Left ventricle myocardium superior (tissue), 1 donor: ENCODE measurements around the gene PTPN11. TPM values are rescaled to one million over a fixed set of nuclear protein-coding genes. Genes with fewer than 3 reads are reported as not detected.
A peak's percentile ranks its signal among the peaks of the same experiment; 100 is the strongest.
"Not testable (repeated sequence)": the region's sequence is repeated elsewhere in the genome, so short reads cannot be mapped to it uniquely, and the experiment has no call there.

ENCODE experiments used
- ATAC-seq: fragments of 200-7000 bp; cut with Tn5 transposase; one replicate; pipeline ENCODE4 v1.9.1; 2020; ENCODE audit warnings: mild to moderate bottlenecking, moderate library complexity
- DNase-seq: peaks from one replicate; pipeline ENCODE4 v3.0.0-alpha.2; 2020
- intact Hi-C: fragments of 100-400 bp; cut with micrococcal nuclease; formaldehyde crosslinking; loops from one replicate; pipeline ENCODE4 v1.11.0; 2022
- total RNA-seq: library from RNA; stranded (reverse); fragmentation: NEBNext Ultra II Directional; extraction: Animal tissue kit (Norgen Biotek cat#: 25700); gene quantifications from one replicate; pipeline ENCODE4 v1.2.1, GENCODE V29; 2021
- donor health status: DM: no; HTN: yes; CAD: no; lungs with severe emphysema.

Gene PTPN11
- total RNA-seq, 1 donor from 2014 or later: 112 TPM

DNA sequence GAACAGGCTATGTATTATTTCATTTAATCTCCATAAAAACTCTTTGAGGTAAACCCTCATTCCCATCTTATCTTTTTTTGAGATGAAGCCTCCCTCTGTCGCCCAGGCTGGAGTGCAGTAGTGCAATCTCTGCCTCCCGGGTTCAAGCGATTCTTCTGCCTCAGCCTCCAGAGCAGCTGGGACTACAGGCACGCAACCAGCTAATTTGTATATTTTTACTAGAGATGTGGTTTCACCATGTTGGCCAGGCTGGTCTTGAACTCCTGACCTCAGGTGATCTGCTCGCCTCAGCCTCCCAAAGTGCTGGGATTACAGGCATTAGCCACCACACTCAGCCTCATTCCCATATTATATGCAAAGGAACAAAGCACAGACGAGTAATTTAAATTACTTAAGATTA, 11.1 kb upstream of the PTPN11 start:
- DNase-seq, ATAC-seq, intact Hi-C loops: not testable (repeated sequence)

DNA sequence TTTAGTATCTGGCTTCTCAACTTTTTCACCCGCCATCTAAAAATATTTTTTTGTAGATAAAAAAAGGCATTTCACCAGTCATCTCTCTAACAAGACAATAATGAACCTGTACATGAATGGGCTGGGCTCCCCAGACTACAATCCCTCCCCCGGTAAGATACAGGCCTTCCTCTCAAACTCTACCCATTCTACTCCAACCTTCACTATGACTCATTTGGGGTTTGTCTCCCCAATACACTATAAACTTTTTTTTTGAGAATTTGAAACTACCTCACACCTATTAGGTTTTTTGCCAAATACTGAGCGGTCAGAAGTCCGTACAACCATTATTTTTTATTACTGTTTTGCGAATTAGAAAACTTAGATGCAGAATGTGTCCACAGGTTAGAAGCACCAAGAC, 10.1 kb upstream of the PTPN11 start:
- intact Hi-C loops: no loop called here
- ATAC-seq (no peak), DNase-seq (no peak)

DNA sequence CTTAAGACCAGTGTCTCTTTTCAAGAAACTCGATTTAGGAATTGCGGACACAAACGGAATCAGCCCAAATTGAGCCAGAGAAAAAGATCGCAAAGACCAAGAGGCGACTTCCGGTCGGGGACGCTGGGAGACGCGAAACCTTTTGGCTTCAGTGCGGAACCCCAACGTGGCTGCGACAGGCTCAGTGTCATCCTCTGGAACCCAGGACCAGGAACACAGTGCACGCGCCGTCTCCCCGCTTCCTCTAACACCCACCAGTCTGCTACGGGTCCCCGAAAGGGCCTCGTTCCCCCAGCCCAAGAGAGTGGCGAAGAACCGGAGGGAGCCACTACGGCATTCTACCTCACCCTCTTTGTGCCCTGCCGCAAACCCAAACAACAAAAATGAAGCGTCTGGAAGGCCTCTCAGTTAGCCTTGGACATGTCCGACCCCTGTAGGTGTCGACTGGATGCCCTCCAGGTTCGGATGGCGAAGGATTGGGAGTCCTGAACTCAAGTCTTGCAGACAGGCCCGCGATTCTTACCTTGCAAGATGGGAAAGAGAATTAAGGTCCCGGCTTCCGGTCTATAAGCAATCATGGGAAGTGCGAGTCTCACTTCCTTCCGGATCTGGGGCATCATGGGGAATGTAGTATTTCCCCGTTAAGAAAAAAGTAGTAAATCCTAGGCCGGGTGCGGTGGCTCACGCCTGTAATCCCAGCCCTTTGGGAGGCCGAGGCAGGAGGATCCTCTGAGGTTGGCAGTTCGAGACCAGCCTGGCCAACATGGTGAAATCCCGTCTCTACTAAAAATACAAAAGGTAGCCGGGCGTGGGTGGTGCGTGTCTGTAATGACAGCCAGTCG, 9.5 kb upstream of the PTPN11 start, which contains the start of gene RPL6:
Gene RPL6 (minus strand): TSS at position 542 of the 842 bp plus-strand sequence. CDS start 949 bp downstream, outside the sequence.
- DNase-seq: peak; percentile 68
- ATAC-seq: peak; percentile 95
- intact Hi-C loops: no loop called here

DNA sequence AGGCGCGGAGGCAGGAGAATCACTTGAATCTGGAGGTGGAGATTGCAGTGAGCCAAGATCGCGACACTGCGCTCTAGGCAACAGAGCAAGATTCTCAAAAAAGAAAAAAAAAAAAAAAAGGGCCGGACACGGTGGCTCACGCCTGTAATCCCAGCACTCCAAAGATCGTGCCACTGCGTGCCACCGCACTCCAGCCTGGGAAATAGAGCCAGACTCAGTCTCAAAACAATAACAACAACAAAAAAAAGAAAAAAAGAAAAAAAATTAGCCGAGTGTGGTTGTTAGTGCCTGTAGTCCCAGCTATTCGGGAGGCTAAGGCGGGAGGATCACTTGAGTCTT, 8.9 kb upstream of the PTPN11 start:
- ATAC-seq (no peak), DNase-seq (no peak)
- intact Hi-C loops: no loop called here

DNA sequence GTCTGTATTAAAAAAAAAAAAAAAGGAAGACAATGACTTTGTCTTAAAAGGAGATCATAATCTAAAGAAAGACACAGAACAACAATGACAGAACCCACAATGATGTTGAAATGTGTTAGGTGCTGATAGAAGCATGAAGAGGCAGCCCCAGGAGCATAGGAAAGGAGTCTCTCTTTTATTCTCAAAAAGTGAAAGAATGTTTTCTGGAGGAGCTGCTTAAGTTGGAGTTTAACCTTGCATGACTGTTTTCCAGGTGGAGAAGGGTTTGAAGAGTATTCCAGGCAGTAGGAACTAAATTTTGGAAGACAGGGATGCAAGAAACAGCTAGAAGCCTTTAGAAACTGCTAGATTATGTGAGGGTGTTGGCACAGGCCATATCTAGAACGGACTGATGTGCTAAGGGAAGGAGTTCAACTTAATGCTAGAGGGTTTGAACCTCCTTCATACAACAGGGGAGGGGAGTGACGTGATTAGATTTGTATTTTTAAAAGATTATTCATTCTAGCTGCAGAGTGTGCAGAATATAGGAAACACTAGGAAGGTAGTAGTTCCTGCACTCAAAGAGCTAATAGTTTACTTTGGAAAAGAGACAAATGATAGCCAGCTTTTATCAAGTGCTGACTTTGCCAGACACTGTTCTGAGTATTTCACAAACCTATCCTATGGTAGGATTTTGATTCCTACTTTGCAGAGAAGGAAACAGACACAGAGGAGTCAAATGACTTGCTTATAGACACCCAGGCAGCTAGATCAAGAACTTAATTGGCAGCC, 4.7 kb upstream of the PTPN11 start:
- DNase-seq (no peak), ATAC-seq (no peak)
- intact Hi-C loops: no loop called here

DNA sequence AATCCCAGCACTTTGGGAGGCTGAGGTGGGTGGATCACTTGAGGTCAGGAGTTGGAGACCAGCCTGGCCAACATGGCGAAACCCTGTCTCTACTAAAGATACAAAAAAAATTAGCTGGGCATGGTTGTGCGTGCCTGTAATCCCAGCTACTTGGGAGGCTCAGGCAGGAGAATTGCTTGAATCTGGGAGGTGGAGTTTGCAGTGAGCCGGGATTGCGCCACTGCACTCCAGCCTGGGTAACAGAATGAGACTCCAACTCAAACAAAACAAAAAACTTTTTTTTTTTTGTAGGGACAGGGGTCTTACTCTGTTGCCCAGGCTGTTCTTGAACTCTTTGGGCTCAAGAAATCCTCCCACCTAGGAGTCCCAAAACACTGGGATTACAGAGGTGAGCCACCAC, 3.3 kb upstream of the PTPN11 start:
- DNase-seq, intact Hi-C loops, ATAC-seq: not testable (repeated sequence)

DNA sequence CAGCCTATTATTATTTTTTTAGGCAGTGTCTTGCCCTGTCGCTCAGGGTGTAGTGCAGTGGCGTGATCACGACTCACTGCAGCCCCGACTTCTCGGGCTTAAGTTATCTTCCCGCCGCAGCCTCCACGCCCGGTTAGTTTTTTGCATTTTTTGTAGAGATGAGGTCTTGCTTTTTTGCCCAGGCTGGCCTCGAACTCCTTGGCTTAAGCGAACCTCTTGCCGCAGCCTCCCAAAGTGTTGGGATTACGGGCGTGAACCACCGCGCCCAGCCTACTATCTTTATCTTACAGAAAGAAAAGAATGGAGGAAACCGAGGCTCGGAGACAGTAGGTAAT, 507 bp upstream of the PTPN11 start:
- ATAC-seq (no peak), DNase-seq (no peak)
- intact Hi-C loops: no loop called here

DNA sequence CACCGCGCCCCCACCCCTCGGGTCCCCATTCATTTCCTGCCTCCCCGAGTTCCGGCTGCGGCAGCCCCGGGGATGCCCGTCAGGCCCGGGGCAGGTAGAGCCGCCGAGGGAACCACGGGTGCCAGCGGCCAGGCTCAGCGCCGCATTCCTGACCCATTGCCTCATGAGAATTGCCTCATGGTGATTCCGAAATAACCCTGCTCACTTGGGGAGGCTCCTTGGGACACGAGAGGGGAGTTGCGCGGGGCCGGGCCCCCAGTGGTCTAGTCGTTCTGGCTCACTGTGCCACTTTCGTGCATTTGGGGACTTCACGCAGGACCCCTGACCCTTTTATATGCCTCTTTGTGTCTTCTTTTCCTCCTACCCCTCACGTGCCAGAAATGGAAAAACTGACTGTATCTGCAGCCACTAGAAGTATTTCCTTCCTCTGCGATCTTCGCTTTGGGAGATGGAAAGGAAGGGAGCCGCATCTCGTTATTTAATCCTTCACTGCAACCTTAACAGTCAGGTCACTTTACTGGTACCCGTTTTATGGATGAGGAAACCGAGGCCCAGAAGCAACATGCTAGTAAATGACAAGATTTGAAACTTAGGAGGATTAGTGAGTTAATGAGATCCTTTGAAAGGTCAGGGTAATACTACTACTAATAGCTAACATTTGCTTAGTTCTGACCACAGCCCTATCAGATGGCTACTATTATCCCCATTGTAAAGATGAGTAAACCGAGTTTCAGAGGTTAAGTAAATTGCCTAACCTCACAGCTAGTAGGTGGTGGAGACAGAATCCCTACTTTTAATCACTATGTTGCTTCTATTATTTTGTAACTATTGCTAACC, 768 bp downstream of the PTPN11 start:
- ATAC-seq: peak; percentile 83
- DNase-seq: peak; percentile 79
- intact Hi-C loops: no loop called here

DNA sequence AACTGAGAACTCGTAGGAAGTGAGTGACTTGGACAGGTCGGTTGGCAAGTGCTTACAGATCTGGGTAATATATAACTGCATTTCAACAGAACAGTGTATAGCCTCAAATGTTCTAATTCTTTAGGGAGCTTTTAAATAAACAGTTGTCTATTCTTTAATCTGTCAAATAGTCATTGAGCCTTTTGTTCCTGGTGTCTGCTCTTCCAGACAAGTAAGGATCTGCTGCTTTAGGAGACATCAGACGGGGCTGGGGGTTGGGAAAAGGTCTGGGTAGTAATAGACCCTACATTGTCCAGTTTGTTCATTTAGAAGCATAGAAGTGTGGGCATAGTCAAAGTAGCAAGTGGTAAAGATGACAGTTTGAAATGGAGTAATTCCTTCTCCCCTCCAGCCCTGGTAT, 2.0 kb downstream of the PTPN11 start:
- intact Hi-C loops: no loop called here
- DNase-seq (no peak), ATAC-seq (no peak)

DNA sequence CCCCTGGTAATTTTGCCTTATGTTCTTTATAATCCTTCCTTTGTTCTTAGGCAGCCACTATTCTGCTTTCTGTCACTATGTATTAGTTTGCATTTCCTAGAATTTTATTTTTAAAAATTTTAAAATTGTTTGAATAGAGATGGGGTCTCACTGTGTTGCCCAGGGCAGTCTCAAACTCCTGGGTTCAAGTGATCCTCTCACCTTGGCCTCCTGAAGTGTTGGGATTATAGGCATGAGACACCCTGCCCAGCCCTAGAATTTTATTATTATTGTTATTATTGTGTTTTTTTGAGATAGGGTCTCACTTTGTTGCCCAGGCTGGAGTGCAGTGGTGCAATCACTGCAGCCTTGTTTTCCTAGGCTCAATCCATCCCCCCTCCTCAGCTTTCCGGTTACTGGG, 2.6 kb downstream of the PTPN11 start:
- intact Hi-C loops: no loop called here
- no peak for ATAC-seq
- no peak for DNase-seq

DNA sequence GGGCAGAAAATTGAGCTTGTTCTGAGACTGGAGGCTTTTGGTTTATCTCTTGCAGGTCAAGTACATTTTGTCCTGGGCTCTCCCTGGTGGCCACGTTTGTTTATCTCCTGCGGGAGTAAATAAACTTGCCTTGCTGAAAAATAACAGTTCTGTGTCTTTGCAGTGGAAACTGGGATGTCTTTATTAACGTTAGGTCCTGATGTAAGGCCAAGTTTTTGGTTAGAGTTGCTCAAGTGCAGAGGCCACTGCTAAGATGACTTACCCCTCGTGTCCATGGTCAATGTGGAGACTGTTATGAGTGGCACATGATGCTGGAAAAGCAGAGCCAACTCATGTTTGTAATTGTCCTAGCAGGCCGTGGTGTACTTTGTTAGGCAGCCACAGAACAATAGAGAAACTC, 3.8 kb downstream of the PTPN11 start:
- intact Hi-C loops: no loop called here
- DNase-seq (no peak), ATAC-seq (peak; percentile 13)

DNA sequence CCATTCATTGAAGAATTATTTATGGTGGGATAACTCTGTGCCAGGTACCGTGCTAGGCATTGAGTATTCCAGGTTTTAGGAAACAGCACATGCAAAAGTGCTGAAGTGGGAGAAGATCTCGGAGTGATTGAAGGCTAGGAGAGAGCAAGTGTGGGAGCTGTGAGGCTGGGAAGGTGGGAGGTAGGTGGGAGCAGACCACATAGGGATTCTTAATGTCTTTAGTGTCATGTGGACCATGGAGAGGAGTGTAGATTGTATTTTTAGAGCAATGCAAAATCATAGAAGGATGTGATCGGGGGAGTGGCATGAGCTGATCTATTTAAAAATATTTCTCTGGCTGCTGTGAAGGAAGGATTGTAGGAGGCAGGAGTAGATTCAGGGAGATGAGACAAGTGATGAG, 5.4 kb downstream of the PTPN11 start:
- ATAC-seq (no peak), DNase-seq (no peak)
- intact Hi-C loops: no loop called here

DNA sequence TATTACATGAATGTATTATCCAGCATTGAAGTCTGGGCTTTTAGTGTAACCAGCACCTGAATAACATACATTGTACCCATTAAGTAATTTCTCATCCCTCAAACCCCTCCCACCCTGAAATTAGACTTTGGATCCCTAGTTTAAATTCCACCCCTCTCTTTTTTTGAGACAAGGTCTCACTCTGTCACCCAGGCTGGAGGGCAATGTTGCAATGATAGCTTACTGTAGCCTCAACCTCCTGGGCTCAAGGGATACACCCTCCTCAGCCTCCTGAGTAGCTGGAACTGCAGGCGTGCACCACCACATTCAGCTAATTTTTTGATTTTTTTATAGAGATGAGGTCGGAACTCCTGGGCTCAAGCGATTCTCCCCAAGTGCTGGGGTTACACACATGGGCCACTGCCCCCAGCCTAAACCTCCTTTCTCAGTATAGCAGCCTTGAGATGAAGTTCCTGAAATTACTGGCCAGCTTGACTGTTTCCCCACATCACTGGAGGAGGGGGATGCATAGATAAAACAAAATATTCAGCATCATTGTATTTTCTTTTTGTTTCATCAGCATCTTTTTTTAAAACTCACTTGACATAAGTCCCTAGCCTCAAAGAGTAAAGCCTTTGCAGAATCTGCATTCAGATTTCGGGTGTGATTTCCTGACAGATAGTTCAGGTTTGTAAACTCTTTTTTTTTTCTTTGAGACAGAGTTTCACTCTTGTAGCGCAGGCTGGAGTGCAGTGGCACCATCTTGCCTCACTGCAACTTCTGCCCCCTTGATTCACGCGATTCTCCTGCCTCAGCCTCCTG, 7.0 kb downstream of the PTPN11 start:
- intact Hi-C loops: no loop called here
- ATAC-seq: no peak
- DNase-seq: no peak

DNA sequence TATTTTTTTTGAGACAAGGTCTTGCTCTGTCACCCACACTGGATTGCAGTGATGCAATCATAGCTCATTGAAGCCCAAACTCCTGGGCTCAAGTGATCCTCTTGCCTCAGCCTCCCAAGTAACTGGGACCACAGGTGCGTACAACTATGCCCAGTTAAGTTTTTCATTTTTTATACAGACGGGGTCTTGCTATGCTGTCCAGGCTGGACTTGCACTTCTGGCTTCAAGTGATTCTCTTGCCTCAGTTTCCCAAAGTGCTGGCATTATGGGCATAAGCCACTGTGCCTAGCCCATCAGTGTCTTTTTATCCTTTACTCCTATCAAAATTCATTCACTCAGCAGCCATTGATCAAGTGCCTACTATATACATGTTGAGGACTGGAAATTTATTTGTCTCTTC, 9.0 kb downstream of the PTPN11 start:
- ATAC-seq: no peak
- intact Hi-C loops: no loop called here
- no peak for DNase-seq

DNA sequence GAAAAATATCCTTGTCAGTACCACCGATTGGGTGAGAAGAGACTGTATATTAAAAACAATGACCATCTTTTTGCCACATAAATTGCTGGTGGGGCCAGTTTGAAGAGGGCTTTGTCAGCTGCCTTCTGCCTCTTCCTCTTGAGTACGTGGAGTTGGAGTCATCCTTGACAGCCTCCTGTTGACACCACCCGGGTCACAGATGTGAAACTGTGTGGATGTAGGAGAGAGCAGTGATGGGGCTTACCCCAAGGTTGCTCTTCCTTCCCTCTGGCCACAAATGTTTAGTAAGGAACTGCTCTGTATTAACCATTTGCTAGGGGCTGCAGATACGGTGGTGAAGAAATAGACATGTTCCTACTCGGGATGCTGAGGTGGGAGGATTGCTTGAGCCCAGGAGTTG, 12.2 kb downstream of the PTPN11 start:
- intact Hi-C loops: no loop called here
- no peak for DNase-seq
- ATAC-seq: no peak

DNA sequence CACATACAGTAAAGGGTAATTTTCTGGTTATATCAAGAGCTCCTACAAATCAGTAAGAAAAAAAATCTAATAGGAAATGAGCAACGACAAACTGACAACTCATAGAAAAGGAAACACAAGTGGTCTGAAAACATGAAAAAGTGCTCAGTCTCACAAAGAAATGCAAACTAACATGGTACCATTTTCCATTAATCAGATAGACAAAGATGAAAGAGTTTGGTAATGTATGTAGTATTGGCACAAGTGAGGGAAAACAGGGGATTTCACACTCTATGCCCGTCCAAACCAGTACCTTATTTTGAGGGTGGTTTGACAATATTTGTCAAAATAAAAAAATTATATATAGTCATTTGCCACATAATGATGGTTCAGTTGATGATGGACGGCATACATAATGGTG, 13.2 kb downstream of the PTPN11 start:
- ATAC-seq (no peak), DNase-seq (no peak)
- intact Hi-C loops: no loop called here

DNA sequence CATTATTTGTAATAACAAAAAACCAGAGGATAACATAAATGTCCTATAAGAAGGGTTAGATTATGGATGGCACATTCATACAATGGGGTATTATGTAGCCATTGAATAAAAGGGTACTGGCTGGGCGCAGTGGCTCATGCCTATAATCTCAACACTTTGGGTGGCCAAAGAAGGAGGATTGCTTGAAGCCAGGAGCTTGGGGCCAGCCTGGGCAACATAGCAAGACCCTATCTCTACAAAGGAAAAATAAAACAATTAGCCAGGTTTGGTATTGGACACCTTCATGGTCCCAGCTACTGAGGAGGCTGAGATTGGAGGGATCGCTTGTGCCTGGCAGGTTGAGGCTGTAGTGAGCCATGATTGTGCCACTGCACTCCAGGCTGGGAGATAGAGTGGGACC, 14.8 kb downstream of the PTPN11 start:
- no peak for ATAC-seq
- DNase-seq: no peak

DNA sequence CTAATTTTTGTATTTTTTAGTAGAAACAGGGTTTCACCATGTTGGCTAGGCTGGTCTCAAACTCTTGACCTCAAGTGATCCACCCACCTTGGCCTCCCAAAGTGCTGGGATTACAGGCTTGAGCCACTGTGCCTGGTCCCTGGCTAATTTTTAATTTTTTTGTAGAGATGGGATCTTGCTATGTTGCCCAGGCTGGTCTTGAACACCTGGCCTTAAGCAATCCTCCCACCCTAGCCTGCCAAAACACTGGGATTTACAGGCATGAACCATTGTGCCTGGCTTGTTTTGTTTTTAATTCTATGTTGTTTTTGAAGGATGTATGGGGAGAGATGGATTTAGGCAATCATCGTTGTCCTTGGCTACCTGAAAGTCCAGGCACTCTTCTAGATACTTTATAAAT, 19.9 kb downstream of the PTPN11 start:
- DNase-seq, intact Hi-C loops, ATAC-seq: not testable (repeated sequence)

More for the DNA sequence above, 14.8 kb downstream of the PTPN11 start:
- intact Hi-C loops: no loop called here

DNA sequence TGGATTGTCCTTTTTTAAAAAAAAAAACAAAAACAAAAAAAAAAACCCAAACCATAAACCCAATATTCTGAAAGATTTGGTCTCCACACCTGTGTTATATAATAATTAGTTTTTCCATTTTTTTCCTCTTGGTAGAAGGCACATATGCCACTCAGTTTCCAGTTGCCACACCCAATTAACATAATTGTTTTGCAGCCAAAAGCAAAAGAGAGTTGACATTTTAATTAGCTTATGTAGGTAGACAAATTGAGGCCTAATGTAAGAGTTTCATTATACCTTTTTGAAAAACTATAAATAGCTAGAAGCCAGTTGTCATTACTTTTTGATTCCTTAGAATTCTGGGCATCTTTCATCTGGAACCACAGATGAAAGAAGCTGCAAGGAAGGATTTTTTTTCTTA, 21.0 kb downstream of the PTPN11 start:
- ATAC-seq (no peak), DNase-seq (no peak)
- intact Hi-C loops: no loop called here
